KBM-7 (cell line): ENCODE results near the gene CNTNAP5.

Experiments
- DNase-seq: peaks from one replicate; pipeline ENCODE4 v3.0.0-alpha.2; 2015
- in situ Hi-C: fragments of 300-500 bp; cut with MboI; formaldehyde crosslinking; loops from 2 replicates; pipeline ENCODE4 v1.14.3; 2020; ENCODE audit warnings: low sequenced_read_pairs, low pct_unique_long_range_greater_than_20kb, mixed read lengths

CNTNAP5 gene

GRCh38 chr2:124804014-124804940, 779.2 kb downstream of the CNTNAP5 start:
- peak; percentile 39 for DNase-seq
- in situ Hi-C loops, result no loop called here

GRCh38 chr2:124805060-124805459, 780.0 kb downstream of the CNTNAP5 start:
- no peak for DNase-seq
- in situ Hi-C loops, result no loop called here

- no peak for DNase-seq
Measured at GRCh38 chr2:124810132-124810531, 785.0 kb downstream of the CNTNAP5 start.

GRCh38 chr2:124814968-124815745, 790.1 kb downstream of the CNTNAP5 start:
- in situ Hi-C loops, result no loop called here
- DNase-seq, result no peak

More at GRCh38 chr2:124810132-124810531, 785.0 kb downstream of the CNTNAP5 start:
- in situ Hi-C loops, result no loop called here

GRCh38 chr2:124816007-124816406, 790.9 kb downstream of the CNTNAP5 start:
- no peak for DNase-seq
- in situ Hi-C loops, result no loop called here

- in situ Hi-C loops, result no loop called here
- DNase-seq, result no peak
Measured at GRCh38 chr2:124822516-124822915, 797.4 kb downstream of the CNTNAP5 start.

- no peak for DNase-seq
- in situ Hi-C loops, result no loop called here
Measured at GRCh38 chr2:124824441-124824840, 799.4 kb downstream of the CNTNAP5 start.

GRCh38 chr2:124832521-124832920, 807.4 kb downstream of the CNTNAP5 start:
- no peak for DNase-seq
- in situ Hi-C loops, result no loop called here

- in situ Hi-C loops, result no loop called here
- no peak for DNase-seq
Measured at GRCh38 chr2:124834331-124834730, 809.2 kb downstream of the CNTNAP5 start.

GRCh38 chr2:124835331-124835730, 810.2 kb downstream of the CNTNAP5 start:
- no peak for DNase-seq
- in situ Hi-C loops, result no loop called here

- DNase-seq, result no peak
- in situ Hi-C loops, result no loop called here
Measured at GRCh38 chr2:124836416-124836815, 811.3 kb downstream of the CNTNAP5 start.

GRCh38 chr2:124837496-124837895, 812.4 kb downstream of the CNTNAP5 start:
- no peak for DNase-seq
- in situ Hi-C loops, result no loop called here

- DNase-seq, result no peak
Measured at GRCh38 chr2:124838406-124838805, 813.3 kb downstream of the CNTNAP5 start.

GRCh38 chr2:124867247-124867646, 842.2 kb downstream of the CNTNAP5 start:
- no peak for DNase-seq
- in situ Hi-C loops, result no loop called here

More at GRCh38 chr2:124838406-124838805, 813.3 kb downstream of the CNTNAP5 start:
- in situ Hi-C loops, result no loop called here

GRCh38 chr2:124874219-124874618, 849.1 kb downstream of the CNTNAP5 start:
- in situ Hi-C loops, result no loop called here
- DNase-seq, result no peak

- no peak for DNase-seq
- in situ Hi-C loops, result no loop called here
Measured at GRCh38 chr2:124874676-124875075, 849.6 kb downstream of the CNTNAP5 start.

- no peak for DNase-seq
- in situ Hi-C loops, result no loop called here
Measured at GRCh38 chr2:124875627-124876244, 850.6 kb downstream of the CNTNAP5 start.

- DNase-seq, result no peak
- in situ Hi-C loops, result no loop called here
Measured at GRCh38 chr2:124877141-124877577, 852.1 kb downstream of the CNTNAP5 start.

- DNase-seq, result no peak
- in situ Hi-C loops, result no loop called here
Measured at GRCh38 chr2:124879640-124880039, 854.6 kb downstream of the CNTNAP5 start.

GRCh38 chr2:124880995-124881394, 855.9 kb downstream of the CNTNAP5 start:
- in situ Hi-C loops, result no loop called here
- DNase-seq, result no peak
